Measurements from ENCODE around the gene CENPK. TPM values are rescaled to one million over a fixed set of nuclear protein-coding genes. Genes with fewer than 3 reads are reported as not detected.

Gene CENPK
- total RNA-seq, 1 experiment from 2014 or later, result 46.0 TPM

DNA sequence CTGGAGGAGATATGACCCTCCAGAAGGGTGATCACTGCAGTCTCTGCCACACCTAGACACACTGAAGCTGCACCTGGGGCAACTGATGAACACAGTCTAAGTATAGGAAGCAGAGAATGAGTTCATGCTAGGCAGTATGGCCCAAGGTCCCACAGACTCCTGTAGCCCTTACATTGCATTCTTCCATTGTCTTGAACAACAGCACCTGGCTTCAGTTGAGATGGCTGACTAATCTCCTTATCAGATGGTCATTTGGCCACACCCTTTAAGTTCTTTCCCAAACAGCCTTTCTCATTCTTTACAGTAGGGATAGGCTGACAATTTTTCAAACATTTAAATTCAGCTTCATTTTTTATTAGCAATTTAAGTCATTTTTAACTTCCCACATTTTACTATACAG lies 23.1 kb downstream of the CENPK start:
- no peaks in the 10 kb centered on the region for H3K9me3 Mint-ChIP-seq
- H3K4me1 Mint-ChIP-seq, result 0 out of 4 replicates have a peak, but pooled peaks cover 0 to 7% of the 10 kb centered on the region in 2 experiments
- peaks cover 12 to 64% (median 55%) of the 10 kb centered on the region in 3 experiments; a peak in 6 of 7 replicates for H3K36me3 Mint-ChIP-seq (ENCODE audit: insufficient read depth in 1 of 3, low read depth in 3 of 3)
- Histone ChIP-seq H3K4me2 (ENCODE audit: insufficient read depth, insufficient read length, low read length) (no peak overlapping the region), H2AFZ (ENCODE audit: low read length) (no peak overlapping the region), H3K79me1 (ENCODE audit: insufficient read depth, low read depth, low read length, poor library complexity, severe bottlenecking) (no peaks in the 10 kb centered on the region), H3K9me3 (ENCODE audit: control insufficient read depth, low read depth, low read length) (no peaks in the 10 kb centered on the region), H3K9ac (ENCODE audit: extremely low read depth, insufficient read length, low read length) (no peak overlapping the region), H2BK15ac (ENCODE audit: low read depth, low read length) (no peak overlapping the region), H2BK12ac (ENCODE audit: insufficient read length, low read depth, low read length) (no peak overlapping the region), H3K4ac (ENCODE audit: low read depth, low read length) (no peak overlapping the region), H3K27me3 (ENCODE audit: insufficient read depth, low read length) (no peaks in the 10 kb centered on the region), H3K4me1 (ENCODE audit: insufficient read depth, low read length) (no peaks in the 10 kb centered on the region), H2BK5ac (ENCODE audit: insufficient read length, low read length) (no peak overlapping the region), H3K79me2 (ENCODE audit: insufficient read depth, low read length) (no peaks in the 10 kb centered on the region), H3K23ac (ENCODE audit: insufficient read length, low read depth, low read length) (no peak overlapping the region), H4K8ac (replicated peaks; ENCODE audit: insufficient read length, low read depth, low read length) (no peak overlapping the region), H2AK5ac (ENCODE audit: insufficient read length, low read length) (no peak overlapping the region), H2BK20ac (ENCODE audit: low read depth, low read length, poor library complexity, severe bottlenecking) (no peak overlapping the region), H3K27ac (ENCODE audit: insufficient read length, low read depth, low read length) (no peak overlapping the region), H4K91ac (ENCODE audit: insufficient read length, low read depth, low read length) (no peak overlapping the region), H3K14ac (ENCODE audit: insufficient read depth, low read length) (no peak overlapping the region), H3K18ac (ENCODE audit: insufficient read length, low read depth, low read length) (no peak overlapping the region), H3T11ph (ENCODE audit: low read length) (no peak overlapping the region), H3K23me2 (ENCODE audit: insufficient read length, low read depth, low read length, poor library complexity, severe bottlenecking) (no peaks in the 10 kb centered on the region), H4K20me1 (ENCODE audit: control insufficient read depth, insufficient read depth, insufficient read length) (peaks cover 2% of the 10 kb centered on the region), H2BK120ac (ENCODE audit: low read depth, low read length, poor library complexity, severe bottlenecking) (no peak overlapping the region), H3K56ac (ENCODE audit: insufficient read length, low read depth, low read length) (no peak overlapping the region), H4K5ac (ENCODE audit: insufficient read length, low read depth, low read length) (no peak overlapping the region)
- TF ChIP-seq, protein P1, sequence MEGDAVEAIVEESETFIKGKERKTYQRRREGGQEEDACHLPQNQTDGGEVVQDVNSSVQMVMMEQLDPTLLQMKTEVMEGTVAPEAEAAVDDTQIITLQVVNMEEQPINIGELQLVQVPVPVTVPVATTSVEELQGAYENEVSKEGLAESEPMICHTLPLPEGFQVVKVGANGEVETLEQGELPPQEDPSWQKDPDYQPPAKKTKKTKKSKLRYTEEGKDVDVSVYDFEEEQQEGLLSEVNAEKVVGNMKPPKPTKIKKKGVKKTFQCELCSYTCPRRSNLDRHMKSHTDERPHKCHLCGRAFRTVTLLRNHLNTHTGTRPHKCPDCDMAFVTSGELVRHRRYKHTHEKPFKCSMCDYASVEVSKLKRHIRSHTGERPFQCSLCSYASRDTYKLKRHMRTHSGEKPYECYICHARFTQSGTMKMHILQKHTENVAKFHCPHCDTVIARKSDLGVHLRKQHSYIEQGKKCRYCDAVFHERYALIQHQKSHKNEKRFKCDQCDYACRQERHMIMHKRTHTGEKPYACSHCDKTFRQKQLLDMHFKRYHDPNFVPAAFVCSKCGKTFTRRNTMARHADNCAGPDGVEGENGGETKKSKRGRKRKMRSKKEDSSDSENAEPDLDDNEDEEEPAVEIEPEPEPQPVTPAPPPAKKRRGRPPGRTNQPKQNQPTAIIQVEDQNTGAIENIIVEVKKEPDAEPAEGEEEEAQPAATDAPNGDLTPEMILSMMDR (conservative IDR thresholded peaks at IDR 0.05), result no peak
- no peaks in the 10 kb centered on the region for H3K27me3 Mint-ChIP-seq (ENCODE audit: low read depth)
- H3K27ac Mint-ChIP-seq, result no peak overlapping the region
- DNase-seq, result no peak
- H3K4me3 Mint-ChIP-seq, result no peak overlapping the region
